OCI-LY3 (cell line): Measurements from ENCODE around the gene B3GALT5.

Experiments used
- H2AFZ ChIP-seq: fragments of 200-600, 300-600 bp; shearing (Covaris generic); 2 replicates; pipeline ENCODE4 v1.6.0; 2014; ENCODE audit warnings: antibody characterized with exemption, low read depth, low read length
- H3K27ac ChIP-seq: fragments of 200-600, 300-600 bp; sonication (generic); 2 replicates; pipeline ENCODE4 v1.5.1; 2014; ENCODE audit warnings: mild to moderate bottlenecking, low read length, moderate library complexity, mixed read lengths
- H3K27me3 ChIP-seq: fragments of 200-600, 300-600 bp; sonication (generic); 2 replicates; pipeline ENCODE4 v1.6.1; 2014; ENCODE audit warnings: low read depth, low read length, mixed read lengths
- H3K36me3 ChIP-seq: fragments of 200-600, 300-600 bp; sonication (generic); replicated peaks from 2 replicates; pipeline ENCODE3; 2014; ENCODE audit warnings: low read depth, low read length, mixed read lengths
- H3K4me1 ChIP-seq: fragments of 300-600, 200-600 bp; sonication (generic); 2 replicates; pipeline ENCODE4 v1.6.1; 2014; ENCODE audit warnings: low read length, mixed read lengths
- H3K4me2 ChIP-seq: fragments of 200-600, 300-600 bp; sonication (generic); 2 replicates; pipeline ENCODE4 v1.6.1; 2014; ENCODE audit warnings: low read length, mixed read lengths
- H3K4me3 ChIP-seq: fragments of 300-600, 200-600 bp; sonication (generic); 2 replicates; pipeline ENCODE4 v1.5.1; 2014; ENCODE audit warnings: antibody characterized with exemption, mild to moderate bottlenecking, low read length, moderate library complexity
- H3K79me2 ChIP-seq: fragments of 300-600, 200-600 bp; shearing (Covaris generic); 2 replicates; pipeline ENCODE4 v1.6.1; 2014; ENCODE audit warnings: mild to moderate bottlenecking, low read length, mixed read lengths
- H3K9ac ChIP-seq: fragments of 300-600, 200-600 bp; shearing (Covaris generic); 2 replicates; pipeline ENCODE4 v1.6.0; 2014; ENCODE audit warnings: mild to moderate bottlenecking, low read length, moderate library complexity
- H3K9me3 ChIP-seq: fragments of 200-600, 300-600 bp; shearing (Covaris generic); 2 replicates; pipeline ENCODE4 v1.6.1; 2014; ENCODE audit warnings: low read length, mixed read lengths; ENCODE audit not compliant: insufficient read depth
- H4K20me1 ChIP-seq: fragments of 200-600, 300-600 bp; sonication (generic); 2 replicates; pipeline ENCODE4 v1.6.1; 2016; ENCODE audit warnings: low read length, mixed read lengths; ENCODE audit not compliant: insufficient read depth
- CTCF ChIP-seq: fragments of 200-600, 300-600 bp; sonication (generic); IDR thresholded peaks from 2 replicates; pipeline ENCODE4 v1.5.1; 2014; ENCODE audit warnings: antibody characterized with exemption, low read length, low read depth
- EZH2phosphoT487 ChIP-seq: fragments of 200-600 bp; shearing (Covaris generic); IDR thresholded peaks from 2 replicates; pipeline ENCODE4 v1.6.1; 2018; ENCODE audit warnings: antibody characterized with exemption, mixed run types, low read depth

B3GALT5 gene

GRCh38 chr21:39634507-39634906 is 21.8 kb downstream of the B3GALT5 start:
- H3K9ac ChIP-seq = no peak overlapping the region
- H3K4me2 ChIP-seq = no peak overlapping the region
- no peaks in the 10 kb centered on the region for H3K36me3 ChIP-seq
- no peak for TF ChIP-seq CTCF
- TF ChIP-seq EZH2phosphoT487 = no peak
- H3K79me2 ChIP-seq = no peaks in the 10 kb centered on the region
- H3K27ac ChIP-seq = no peak overlapping the region
- no peak overlapping the region for H3K4me3 ChIP-seq
- H2AFZ ChIP-seq = no peak overlapping the region
- H3K27me3 ChIP-seq = no peaks in the 10 kb centered on the region
- H3K9me3 ChIP-seq = no peaks in the 10 kb centered on the region
- no peaks in the 10 kb centered on the region for H4K20me1 ChIP-seq
- H3K4me1 ChIP-seq = no peaks in the 10 kb centered on the region

- H4K20me1 ChIP-seq = no peaks in the 10 kb centered on the region
- no peak overlapping the region for H3K4me3 ChIP-seq
- H3K79me2 ChIP-seq = no peaks in the 10 kb centered on the region
- H3K9me3 ChIP-seq = no peaks in the 10 kb centered on the region
- no peak for TF ChIP-seq EZH2phosphoT487
- no peak for TF ChIP-seq CTCF
- no peaks in the 10 kb centered on the region for H3K36me3 ChIP-seq
- H3K27me3 ChIP-seq = no peaks in the 10 kb centered on the region
- H3K9ac ChIP-seq = no peak overlapping the region
- H3K4me2 ChIP-seq = no peak overlapping the region
- no peaks in the 10 kb centered on the region for H3K4me1 ChIP-seq
- no peak overlapping the region for H3K27ac ChIP-seq
- no peak overlapping the region for H2AFZ ChIP-seq
These were observed 24.6 kb downstream of the B3GALT5 start for GRCh38 chr21:39637197-39637970.

GRCh38 chr21:39637971-39638240 is 25.2 kb downstream of the B3GALT5 start:
- no peak overlapping the region for H3K4me2 ChIP-seq
- no peaks in the 10 kb centered on the region for H4K20me1 ChIP-seq
- H3K79me2 ChIP-seq = no peaks in the 10 kb centered on the region
- no peak overlapping the region for H3K27ac ChIP-seq
- H3K27me3 ChIP-seq = no peaks in the 10 kb centered on the region
- no peak overlapping the region for H2AFZ ChIP-seq
- no peak overlapping the region for H3K9ac ChIP-seq
- H3K4me1 ChIP-seq = no peaks in the 10 kb centered on the region
- no peak overlapping the region for H3K4me3 ChIP-seq
- TF ChIP-seq CTCF = no peak
- TF ChIP-seq EZH2phosphoT487 = no peak
- H3K9me3 ChIP-seq = no peaks in the 10 kb centered on the region
- H3K36me3 ChIP-seq = no peaks in the 10 kb centered on the region

GRCh38 chr21:39638281-39638680 is 25.5 kb downstream of the B3GALT5 start:
- no peaks in the 10 kb centered on the region for H3K79me2 ChIP-seq
- no peak overlapping the region for H2AFZ ChIP-seq
- no peaks in the 10 kb centered on the region for H3K27me3 ChIP-seq
- H3K27ac ChIP-seq = no peak overlapping the region
- no peak overlapping the region for H3K4me2 ChIP-seq
- H3K4me3 ChIP-seq = no peak overlapping the region
- TF ChIP-seq CTCF = no peak
- no peak for TF ChIP-seq EZH2phosphoT487
- H3K9ac ChIP-seq = no peak overlapping the region
- no peaks in the 10 kb centered on the region for H3K4me1 ChIP-seq
- H3K9me3 ChIP-seq = no peaks in the 10 kb centered on the region
- no peaks in the 10 kb centered on the region for H3K36me3 ChIP-seq
- H4K20me1 ChIP-seq = no peaks in the 10 kb centered on the region
